ENCODE data around the gene RAI1.
A peak's percentile ranks its signal among the peaks of the same experiment; 100 is the strongest.

Gene RAI1

GRCh38 chr17:17768424-17769088 is 87.3 kb downstream of the RAI1 start:
- DNase-seq (ENCODE audit: low spot score): no peak

- DNase-seq (ENCODE audit: low spot score): no peak
These were observed 88.8 kb downstream of the RAI1 start for GRCh38 chr17:17769869-17770631.

GRCh38 chr17:17770632-17771044 is 89.4 kb downstream of the RAI1 start:
- DNase-seq (ENCODE audit: low spot score): no peak

- DNase-seq (ENCODE audit: low spot score): no peak
These were observed 90.4 kb downstream of the RAI1 start for GRCh38 chr17:17771498-17772201.

- no peak for DNase-seq (ENCODE audit: low spot score)
These were observed 91.0 kb downstream of the RAI1 start for GRCh38 chr17:17772231-17772630.

GRCh38 chr17:17774009-17774881 is 93.0 kb downstream of the RAI1 start:
- DNase-seq (ENCODE audit: low spot score): peak; percentile 30

- DNase-seq (ENCODE audit: low spot score): no peak
These were observed 95.6 kb downstream of the RAI1 start for GRCh38 chr17:17776889-17777288.

- no peak for DNase-seq (ENCODE audit: low spot score)
These were observed 97.2 kb downstream of the RAI1 start for GRCh38 chr17:17778308-17779014.

- DNase-seq (ENCODE audit: low spot score): no peak
These were observed 97.9 kb downstream of the RAI1 start for GRCh38 chr17:17779015-17779611.

- DNase-seq (ENCODE audit: low spot score): no peak
These were observed 99.8 kb downstream of the RAI1 start for GRCh38 chr17:17780922-17781590.

GRCh38 chr17:17781591-17782496 is 100.6 kb downstream of the RAI1 start:
- DNase-seq (ENCODE audit: low spot score): no peak

GRCh38 chr17:17782523-17783115 is 101.4 kb downstream of the RAI1 start:
- no peak for DNase-seq (ENCODE audit: low spot score)

- DNase-seq (ENCODE audit: low spot score): no peak
These were observed 102.0 kb downstream of the RAI1 start for GRCh38 chr17:17783116-17783824.

GRCh38 chr17:17783825-17784656 is 102.8 kb downstream of the RAI1 start:
- no peak for DNase-seq (ENCODE audit: low spot score)

GRCh38 chr17:17784657-17785267 is 103.5 kb downstream of the RAI1 start:
- no peak for DNase-seq (ENCODE audit: low spot score)

- DNase-seq (ENCODE audit: low spot score): no peak
These were observed 104.1 kb downstream of the RAI1 start for GRCh38 chr17:17785407-17785806.

GRCh38 chr17:17786998-17787397 is 105.7 kb downstream of the RAI1 start:
- DNase-seq (ENCODE audit: low spot score): no peak
